NCI-H2081 (cell line): ENCODE measurements around the gene DEFB112.

ENCODE experiments used
- DNase-seq, 2 experiments: peaks; one replicate each; lab custom pipeline; 2025; lab: John Stamatoyannopoulos, UW

The DEFB112 gene

GRCh38 chr6:49995278-49995677 lies 54.5 kb downstream of the DEFB112 start:
- no peak for DNase-seq
